HG02759 (cell line): ENCODE results near the gene OR10H2.
"Not testable (repeated sequence)": the region's sequence is repeated elsewhere in the genome, so short reads cannot be mapped to it uniquely, and the experiment has no call there.

Experiments used
- ATAC-seq: cut with Tn5 transposase; IDR thresholded peaks from one replicate; pipeline ENCODE4 v1.9.1; 2021; ENCODE audit warnings: mild to moderate bottlenecking, moderate library complexity; ENCODE audit not compliant: unreplicated experiment

The OR10H2 gene

DNA sequence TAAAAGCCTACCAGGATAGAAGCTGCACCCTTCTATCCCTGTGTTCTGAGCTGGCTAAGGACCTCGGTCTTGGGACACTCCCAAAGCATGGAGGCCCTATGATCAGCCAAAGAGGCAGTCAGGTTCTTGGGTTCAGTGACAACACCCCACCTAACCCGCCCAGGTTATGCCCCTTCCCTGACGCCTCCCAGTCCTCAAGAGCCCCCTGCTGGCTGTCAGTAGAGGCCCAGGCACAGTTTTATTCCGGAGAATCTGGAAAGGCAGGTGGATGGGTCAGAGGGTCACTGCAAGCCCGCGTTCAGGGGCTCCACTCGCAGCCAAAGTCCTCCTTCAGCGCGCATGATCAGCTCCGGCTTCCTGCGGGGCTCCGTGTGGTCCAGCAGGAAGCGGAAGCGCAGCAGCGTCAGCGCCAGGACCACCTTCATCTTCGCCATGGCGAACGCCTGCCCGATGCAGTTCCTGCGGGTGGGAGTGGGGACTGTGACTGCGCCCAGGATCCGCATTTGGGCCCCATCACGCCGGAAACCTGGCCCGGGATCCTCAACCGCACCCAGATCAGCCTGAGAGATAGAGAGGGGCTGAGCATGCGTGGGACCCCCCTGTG lies 32.2 kb downstream of the OR10H2 start:
- no peak for ATAC-seq

- no peak for ATAC-seq
Observed at GRCh38 chr19:15769586-15769985, 41.8 kb downstream of the OR10H2 start.

GRCh38 chr19:15774159-15774558 lies 46.3 kb downstream of the OR10H2 start:
- ATAC-seq = not testable (repeated sequence)

DNA sequence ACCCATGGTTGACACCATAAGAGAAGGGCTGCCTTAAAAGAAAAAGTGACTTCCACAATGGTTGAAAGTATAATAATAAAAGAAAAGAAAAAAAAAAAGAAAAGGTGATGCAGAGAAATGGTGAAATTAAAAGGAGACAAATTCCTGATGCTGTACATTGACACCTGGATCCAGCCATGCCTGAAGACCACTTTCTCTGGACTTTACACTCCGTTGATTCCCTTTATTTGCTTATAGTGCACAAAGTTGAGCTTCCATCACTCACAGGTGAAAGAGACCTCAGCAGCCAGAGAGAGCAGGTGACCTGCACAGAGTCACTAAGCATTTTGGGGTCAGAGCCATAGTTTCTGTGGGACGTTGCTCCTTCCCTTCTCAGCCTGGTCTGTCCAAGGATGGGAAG lies 47.4 kb downstream of the OR10H2 start:
- no peak for ATAC-seq

DNA sequence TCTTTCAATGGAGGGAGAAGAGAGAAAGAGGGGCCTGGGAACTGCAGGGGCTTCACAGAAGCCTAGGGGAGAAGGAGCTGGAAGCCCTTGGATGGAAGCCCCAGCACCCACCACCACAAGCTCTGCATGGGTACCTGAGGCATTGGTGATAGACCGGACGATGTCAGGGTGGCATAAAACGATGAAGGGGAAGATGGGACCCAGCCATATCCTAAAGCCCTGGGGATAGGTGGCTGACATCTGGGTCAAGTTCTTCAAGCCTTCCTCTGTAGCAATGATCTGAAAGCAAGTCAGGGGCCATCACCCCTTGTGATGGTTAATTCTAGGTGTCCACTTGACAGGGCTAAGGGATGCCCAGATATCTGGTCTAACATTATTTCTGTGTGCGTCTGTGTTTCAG lies 48.4 kb downstream of the OR10H2 start:
- no peak for ATAC-seq

- no peak for ATAC-seq
Observed at GRCh38 chr19:15776991-15777970, 49.5 kb downstream of the OR10H2 start.
